GM18511 (cell line): ENCODE results near the gene MYEF2.

Experiments used
- ATAC-seq: cut with Tn5 transposase; IDR thresholded peaks from one replicate; pipeline ENCODE4 v1.9.1; 2021; ENCODE audit warnings: mild to moderate bottlenecking, moderate library complexity; ENCODE audit not compliant: unreplicated experiment

The MYEF2 gene

GRCh38 chr15:48089702-48090101, 88.4 kb downstream of the MYEF2 start:
- ATAC-seq, result peak; percentile 53

DNA sequence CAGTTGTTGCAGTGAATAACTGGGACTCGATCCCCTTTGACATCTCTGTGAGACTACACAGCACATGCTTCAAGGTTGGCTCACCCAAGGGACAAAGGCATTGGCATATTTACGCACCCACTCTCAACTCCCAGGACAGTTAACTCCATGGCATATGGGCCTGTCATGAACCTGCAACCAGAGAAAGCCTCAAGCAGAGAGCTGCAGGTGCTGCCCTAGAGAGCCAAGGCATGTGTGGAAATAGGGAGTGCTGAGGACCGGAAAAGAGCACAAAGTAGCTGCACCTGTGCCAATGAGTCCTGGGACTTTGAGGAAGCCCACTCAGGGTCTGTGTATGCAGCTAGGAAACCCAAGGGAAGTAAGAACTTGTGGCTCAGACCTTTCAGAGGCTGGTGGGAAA, 90.3 kb downstream of the MYEF2 start:
- ATAC-seq, result no peak

GRCh38 chr15:48086576-48086975, 91.5 kb downstream of the MYEF2 start:
- ATAC-seq, result no peak

GRCh38 chr15:48086133-48086532, 92.0 kb downstream of the MYEF2 start:
- no peak for ATAC-seq

DNA sequence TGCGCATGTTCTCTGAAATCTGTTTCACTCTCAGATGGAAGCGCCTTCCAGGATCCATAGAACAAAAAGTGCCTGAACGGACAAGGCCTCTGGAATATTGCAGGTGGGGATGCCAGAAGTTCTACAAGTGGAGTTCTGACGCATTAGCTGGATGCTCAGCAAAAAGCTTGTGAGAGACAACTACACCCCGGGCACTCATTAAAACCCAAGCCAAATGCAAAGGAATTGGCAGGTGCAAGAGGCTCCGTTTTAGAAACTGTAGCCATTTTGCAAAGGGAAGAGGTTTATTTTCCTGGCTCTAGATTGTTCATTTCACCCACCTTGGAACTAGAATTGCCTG, 92.5 kb downstream of the MYEF2 start:
- ATAC-seq, result no peak

DNA sequence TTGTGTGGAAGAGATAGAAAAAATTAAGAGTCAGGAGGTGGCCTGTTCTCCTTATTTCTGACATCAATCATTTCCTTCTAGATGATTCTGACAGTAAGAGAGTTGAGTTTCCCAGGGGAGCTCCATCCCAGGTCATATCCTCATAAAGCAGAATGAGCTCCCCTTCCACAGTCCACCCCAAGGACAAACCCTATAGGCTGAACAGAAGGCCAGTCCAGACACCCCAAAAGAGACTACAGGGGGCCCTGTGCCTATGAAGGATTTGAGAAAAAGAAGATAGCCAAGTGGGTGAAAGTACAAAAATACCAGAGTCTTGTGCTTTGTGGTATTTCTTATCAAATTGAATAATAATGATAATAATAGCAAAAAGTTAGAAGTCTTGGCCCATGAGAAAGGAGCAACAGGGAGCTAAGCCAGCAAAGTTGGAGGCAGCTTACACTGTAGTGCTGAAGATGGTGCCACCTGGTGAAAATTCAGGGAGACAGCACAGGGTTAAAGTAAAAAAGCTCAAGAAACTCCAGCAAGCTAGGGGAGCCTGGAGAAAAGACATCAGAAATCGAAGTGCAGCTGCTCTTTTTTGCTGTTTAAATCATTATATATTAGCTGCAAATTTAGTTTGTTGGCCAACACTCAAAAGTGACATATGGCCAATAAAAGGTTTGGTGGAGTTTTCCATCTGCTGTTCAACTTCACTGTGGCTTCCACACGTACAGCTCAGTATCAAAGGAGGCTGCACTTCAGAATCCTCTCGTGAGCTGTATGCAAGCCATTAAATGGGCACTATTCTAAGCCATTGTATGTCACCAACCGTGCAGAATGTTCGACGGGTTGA, 93.1 kb downstream of the MYEF2 start:
- no peak for ATAC-seq
